GM19238 (cell line): ENCODE results near the gene SELENON.

Source experiments
- DNase-seq: peaks from one replicate; pipeline ENCODE4 v3.0.0; 2011; ENCODE audit warnings: low spot score; ENCODE audit not compliant: insufficient read length

SELENON gene

DNA sequence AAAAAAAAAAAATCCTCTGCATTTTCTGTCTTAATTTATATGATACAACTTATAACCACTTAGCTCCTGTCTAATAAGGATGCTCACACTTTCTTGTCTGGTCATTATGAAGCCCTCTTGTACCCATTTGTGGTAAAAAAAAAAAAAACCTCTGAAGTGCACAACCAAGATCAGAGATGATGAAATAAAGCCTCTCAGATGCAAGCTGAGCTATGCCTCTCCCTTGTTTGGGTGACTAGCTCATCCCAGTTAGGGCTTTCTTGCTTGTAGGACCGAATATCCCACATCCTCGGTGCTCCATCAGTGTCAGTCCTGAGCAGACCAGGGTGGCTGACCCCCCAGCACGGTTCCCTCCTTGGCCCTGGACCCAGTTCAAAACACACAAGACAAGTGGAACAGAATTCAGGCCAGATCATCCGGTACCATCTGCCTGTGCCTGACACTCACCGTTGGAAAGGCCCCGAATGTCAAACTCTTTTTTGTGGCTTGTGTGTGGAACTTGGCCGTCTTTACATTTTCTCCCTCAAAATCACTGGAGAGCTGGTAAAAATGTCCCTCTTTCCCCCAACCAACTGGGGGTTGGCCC, 6.3 kb upstream of the SELENON start:
- no peak for DNase-seq

- no peak for DNase-seq
Observed at GRCh38 chr1:25794325-25794724, 5.7 kb upstream of the SELENON start.

DNA sequence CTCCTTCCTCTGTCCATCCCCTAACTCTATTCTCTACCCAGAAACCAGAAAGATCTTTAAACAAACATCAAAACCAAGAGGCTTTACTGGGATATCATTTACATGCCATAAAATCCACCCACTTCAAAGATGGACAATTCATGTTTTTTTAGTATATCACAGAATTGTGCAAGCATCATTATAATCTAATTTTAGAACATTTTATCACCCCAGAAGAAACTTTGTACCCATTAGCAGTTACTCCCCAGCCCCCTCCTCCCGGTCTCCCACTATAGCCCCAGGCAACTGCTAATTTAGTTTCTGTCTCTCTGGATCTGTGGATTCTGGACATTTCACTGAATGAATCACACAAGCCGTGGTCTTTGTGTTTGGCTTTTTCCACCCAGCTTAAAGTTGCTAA, 4.8 kb upstream of the SELENON start:
- DNase-seq, result no peak

DNA sequence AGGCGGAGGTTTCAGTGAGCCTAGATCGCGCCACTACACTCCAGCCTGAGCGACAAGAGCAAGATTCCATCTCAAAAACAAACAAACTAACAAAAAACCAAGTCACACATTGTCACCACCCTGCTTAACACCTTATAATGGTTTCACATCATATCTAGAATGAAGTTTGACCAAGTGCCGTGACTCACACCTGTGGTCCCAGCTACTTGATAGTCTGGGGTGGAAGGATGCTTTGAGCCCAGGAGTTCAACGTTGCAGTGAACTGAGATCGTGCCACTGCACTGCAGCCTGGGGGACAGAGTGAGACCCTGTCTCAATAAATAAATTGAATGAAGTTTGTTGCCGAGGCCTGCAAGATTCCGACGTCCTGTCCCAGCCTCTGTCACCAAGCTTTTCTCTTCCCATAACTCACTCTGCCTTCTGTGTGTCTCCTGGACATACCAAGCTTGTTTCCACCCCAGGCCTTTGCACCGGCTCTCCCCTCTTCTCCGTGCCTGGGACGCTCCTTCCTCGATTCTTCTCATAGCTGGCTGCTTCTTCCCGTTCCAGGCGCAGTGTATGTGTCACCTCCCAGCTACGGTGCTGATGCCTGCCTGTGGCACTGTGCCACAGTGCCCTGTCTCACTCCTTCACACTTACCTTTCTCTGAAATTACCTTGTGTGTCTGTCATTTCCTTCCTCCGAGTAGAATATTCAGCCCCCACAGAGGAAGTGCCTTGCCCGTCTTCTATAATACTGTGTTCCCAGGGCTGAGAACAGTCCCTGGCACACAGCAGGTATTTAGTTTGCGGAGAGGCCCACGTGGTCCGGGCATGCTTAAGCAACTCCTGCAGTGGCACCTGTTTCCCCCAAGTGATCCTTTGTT, 3.8 kb upstream of the SELENON start:
- no peak for DNase-seq

GRCh38 chr1:25796811-25797458, 3.1 kb upstream of the SELENON start:
- no peak for DNase-seq

GRCh38 chr1:25797939-25798338, 2.1 kb upstream of the SELENON start:
- no peak for DNase-seq

- DNase-seq, result no peak
Observed at GRCh38 chr1:25798666-25799351, 1.2 kb upstream of the SELENON start.

GRCh38 chr1:25799352-25799934, 550 bp upstream of the SELENON start:
- no peak for DNase-seq

DNA sequence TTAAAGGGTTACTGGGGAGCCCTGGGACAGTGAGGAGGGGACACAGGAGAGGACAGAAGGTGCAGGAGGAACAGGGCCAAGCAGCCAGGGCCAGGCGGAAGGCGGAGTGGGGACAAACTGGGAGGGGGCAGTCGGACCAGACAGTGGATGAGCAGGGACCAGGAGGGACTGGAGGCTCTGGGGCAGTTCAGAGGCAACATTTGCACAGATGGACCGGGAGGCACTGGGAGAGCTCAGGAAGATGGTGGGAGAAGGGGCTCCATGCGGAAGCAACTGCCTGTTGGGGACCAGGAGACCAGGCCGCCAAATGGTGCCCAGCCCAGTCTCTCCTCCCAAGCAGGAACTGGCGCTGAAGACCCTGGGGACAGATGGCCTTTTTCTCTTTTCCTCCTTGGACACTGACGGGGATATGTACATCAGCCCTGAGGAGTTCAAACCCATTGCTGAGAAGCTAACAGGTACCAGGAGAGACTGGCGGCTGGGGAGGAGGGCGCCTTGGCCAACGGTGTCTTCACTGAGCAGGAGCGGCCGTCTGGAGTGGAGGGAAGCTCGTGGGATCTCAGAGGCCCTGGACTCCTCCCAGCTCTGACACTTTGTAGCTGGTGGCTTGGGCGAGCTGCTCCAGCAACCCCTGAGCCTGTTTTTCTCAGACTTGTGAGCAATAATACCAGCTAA, 847 bp downstream of the SELENON start:
- DNase-seq, result no peak

GRCh38 chr1:25802915-25803314, 2.9 kb downstream of the SELENON start:
- DNase-seq, result peak; percentile 56

DNA sequence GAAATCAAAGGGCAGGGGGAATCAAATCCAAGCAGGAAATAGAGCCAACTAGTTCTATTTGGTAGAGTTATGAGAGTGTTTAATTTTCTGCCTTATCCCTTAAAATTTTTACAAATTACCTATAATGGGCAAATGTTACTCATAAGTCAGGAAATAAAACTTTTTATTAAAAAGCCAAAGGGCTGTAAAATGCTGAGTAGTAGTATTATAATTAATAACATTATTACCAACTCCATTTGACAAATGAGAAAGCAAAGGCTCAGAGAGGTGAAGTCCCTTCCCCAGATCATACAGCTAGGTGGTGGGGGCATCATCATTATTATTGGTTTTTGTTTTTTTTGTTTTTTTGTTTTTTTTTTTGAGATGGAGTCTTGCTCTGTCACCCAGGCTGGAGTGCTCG, 3.4 kb downstream of the SELENON start:
- no peak for DNase-seq

GRCh38 chr1:25804244-25804963, 4.4 kb downstream of the SELENON start:
- peak; percentile 69 for DNase-seq

GRCh38 chr1:25804964-25805862, 5.2 kb downstream of the SELENON start:
- DNase-seq, result no peak

DNA sequence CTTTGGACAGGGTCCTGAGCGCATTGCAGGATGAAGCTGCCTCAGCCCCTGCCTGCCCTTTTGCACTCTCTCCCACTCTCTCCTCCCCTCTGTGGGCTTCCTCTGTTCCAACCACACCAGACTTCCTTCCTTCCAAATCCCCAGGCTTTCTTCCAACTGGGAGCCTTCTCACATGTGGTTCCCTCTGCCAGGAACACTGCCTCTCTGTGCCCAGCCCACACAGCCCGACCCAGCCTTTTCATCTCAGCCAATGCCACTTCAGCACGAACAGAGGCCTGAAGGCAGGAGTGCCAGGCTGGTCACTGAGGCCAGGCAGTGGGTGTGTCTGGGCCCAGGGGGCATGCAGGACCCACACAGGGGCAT, 5.9 kb downstream of the SELENON start:
- DNase-seq, result no peak

DNA sequence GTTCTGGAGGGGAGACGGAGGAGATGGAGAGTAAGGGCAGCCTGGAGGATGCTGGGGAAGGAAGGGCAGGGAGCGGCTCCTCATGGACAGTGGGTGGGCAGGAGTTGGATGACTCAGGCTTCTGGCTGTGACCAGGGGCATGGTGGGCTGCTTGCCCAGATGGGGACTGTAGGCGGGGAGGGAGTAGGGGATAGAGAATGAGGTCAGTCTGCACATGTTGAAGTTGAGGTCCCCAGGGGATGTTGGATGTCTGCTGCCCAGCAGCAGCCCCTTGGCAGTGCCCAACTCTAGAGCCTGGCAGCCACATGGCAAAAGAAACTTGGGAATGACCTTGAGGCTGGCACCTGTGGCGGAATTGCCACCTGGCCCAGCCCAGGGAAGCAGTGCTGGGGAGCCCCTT, 6.4 kb downstream of the SELENON start:
- DNase-seq, result no peak

DNA sequence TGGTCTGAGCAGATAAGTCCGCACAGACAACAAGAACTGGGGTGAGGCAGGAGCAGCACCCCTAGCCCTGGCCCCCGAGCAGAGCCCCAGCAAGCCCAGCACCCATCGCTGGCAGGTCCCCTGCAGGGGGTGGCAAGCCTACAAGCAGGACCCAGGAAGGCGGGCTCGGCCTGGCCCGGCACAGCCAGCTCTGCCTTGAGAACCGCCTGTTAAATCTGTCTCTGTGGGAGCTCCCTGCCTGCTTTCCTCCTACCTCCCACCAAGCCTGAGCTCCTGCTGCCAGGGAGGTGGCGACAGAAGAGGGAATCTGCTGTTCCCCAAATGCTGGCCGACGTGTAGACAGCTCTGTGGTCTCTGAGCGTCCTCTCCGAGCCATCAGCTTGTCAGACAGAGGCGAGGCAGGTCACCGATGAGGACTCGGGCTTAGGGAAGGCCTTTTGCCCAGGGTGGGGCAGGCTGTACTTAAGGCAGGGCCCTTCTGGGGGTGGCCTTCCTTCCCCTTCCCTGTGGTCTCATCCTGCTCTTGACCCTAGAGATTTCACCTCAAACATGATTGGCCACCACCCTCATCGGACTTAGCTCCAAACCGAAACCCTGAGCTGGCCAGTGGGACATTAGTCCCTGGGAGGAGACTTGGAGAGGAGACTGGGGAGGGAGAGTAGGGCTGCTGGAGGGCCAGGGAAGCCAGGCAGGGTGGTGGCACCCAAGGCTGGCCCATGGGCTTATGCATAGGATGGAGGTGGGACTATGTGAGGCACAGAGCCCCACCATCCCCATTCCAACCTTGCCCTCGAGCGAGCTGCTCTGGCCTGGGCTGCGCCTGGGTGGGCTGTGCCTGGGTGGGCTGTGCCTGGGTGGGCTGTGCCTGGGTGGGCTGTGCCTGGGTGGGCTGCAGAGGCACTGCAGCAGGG, 7.7 kb downstream of the SELENON start:
- DNase-seq, result no peak

DNA sequence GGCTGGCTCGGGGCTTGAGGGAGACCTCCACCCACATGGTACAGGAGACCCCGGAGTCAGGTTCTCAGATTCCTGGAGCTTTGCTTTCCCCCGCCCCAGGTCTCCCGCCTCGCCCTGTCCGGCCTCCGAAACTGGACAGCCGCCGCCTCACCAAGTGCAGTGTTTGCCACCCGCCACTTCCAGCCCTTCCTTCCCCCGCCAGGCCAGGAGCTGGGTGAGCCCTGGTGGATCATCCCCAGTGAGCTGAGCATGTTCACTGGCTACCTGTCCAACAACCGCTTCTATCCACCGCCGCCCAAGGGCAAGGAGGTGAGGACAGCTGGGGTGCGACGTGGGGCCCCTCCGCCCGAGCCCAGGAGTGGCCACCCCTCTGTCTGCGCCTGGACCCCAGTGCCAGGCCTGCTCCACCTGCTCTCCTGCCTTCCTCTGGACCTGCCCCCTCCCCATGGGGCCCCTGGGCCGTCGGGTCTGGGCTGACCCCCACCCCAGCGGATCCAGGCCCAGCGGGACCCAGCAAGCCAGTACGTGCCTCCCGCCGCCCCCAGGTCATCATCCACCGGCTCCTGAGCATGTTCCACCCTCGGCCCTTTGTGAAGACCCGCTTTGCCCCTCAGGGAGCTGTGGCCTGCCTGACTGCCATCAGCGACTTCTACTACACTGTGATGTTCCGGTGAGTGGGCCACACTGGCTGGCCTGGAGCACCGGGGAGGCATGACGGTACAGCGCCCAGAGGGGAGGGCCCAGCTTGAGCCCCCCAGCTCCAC, 8.7 kb downstream of the SELENON start:
- DNase-seq, result no peak
